T-helper 1 cell treated with Interleukin-12 subunit alpha and Interleukin-12 subunit beta and Interleukin-4 antibody, amounts not matched to agents 30 μg/mL and 1 μg/mL, for 36 hours (primary cell): ENCODE measurements around the gene CLRN2.

Experiments used
- H3K27ac Mint-ChIP-seq: one replicate; pipeline ENCODE4 v1.8.0; 2021; ENCODE audit warnings: mild to moderate bottlenecking, mixed read lengths
- H3K27me3 Mint-ChIP-seq: one replicate; pipeline ENCODE4 v1.8.0; 2021; ENCODE audit warnings: low read depth, mixed read lengths
- H3K36me3 Mint-ChIP-seq: one replicate; pipeline ENCODE4 v1.8.0; 2021; ENCODE audit warnings: low read depth, mixed read lengths
- H3K4me1 Mint-ChIP-seq: one replicate; pipeline ENCODE4 v1.8.0; 2021; ENCODE audit warnings: low read depth, mixed read lengths
- H3K4me3 Mint-ChIP-seq: one replicate; pipeline ENCODE4 v1.8.0; 2021; ENCODE audit warnings: mild to moderate bottlenecking, moderate library complexity, mixed read lengths
- H3K9me3 Mint-ChIP-seq: one replicate; pipeline ENCODE4 v1.8.0; 2021; ENCODE audit warnings: mixed read lengths

Gene CLRN2

GRCh38 chr4:17514865-17515264 is at the start of gene CLRN2:
Gene CLRN2 (plus strand): TSS chr4:17515165. CDS start chr4:17515267, 102 bp downstream.
- Mint-ChIP-seq H3K4me1 (peaks cover 19% of the 10 kb centered on the region), H3K27ac (no peak within 1 kb of the TSS), H3K27me3 (peaks cover 20% of the 10 kb centered on the region), H3K4me3 (no peak within 1 kb of the TSS), H3K36me3 (no peaks in the 10 kb centered on the region), H3K9me3 (no peaks in the 10 kb centered on the region)

GRCh38 chr4:17468619-17469221 is 46.2 kb upstream of the CLRN2 start:
- Mint-ChIP-seq H3K4me1 (peaks cover 2% of the 10 kb centered on the region), H3K27ac (no peak overlapping the region), H3K4me3 (no peak overlapping the region), H3K36me3 (no peaks in the 10 kb centered on the region), H3K27me3 (no peaks in the 10 kb centered on the region), H3K9me3 (no peaks in the 10 kb centered on the region)

DNA sequence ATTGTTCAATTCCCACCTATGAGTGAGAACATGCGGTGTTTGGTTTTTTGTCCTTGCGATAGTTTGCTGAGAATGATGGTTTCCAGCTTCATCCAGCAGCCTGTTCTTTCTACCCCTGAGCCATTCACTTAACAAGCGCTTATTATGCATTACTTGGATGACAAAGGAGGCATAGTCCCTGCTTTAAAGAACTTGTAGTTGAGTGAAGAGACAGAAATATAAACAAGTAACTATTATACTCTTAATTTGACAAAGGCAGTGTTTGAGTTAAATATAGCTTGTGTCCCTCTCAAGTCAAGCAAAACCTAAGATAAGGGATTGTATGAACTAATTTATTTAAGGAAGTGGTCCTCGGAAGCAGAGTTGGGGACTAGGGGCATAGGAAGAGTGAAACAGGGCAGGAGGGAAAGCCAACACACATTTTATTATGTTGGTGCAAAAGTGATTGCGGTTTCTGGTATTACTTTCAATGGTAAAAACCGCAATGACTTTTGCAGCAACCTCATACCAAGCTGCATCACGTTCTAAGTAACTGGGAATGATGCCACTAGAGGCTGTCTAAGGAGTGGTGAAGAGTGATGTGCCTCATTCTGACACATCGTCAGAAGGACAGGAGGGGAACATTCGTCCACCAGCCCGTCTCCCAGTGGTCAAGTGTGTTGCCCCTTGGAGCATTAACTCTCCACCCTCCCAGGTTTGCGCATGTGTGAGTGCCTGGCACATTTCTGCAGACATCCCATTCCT is 44.9 kb upstream of the CLRN2 start:
- Mint-ChIP-seq H3K27me3 (no peaks in the 10 kb centered on the region), H3K4me1 (peaks cover 2% of the 10 kb centered on the region), H3K36me3 (no peaks in the 10 kb centered on the region), H3K27ac (no peak overlapping the region), H3K9me3 (no peaks in the 10 kb centered on the region), H3K4me3 (no peak overlapping the region)

DNA sequence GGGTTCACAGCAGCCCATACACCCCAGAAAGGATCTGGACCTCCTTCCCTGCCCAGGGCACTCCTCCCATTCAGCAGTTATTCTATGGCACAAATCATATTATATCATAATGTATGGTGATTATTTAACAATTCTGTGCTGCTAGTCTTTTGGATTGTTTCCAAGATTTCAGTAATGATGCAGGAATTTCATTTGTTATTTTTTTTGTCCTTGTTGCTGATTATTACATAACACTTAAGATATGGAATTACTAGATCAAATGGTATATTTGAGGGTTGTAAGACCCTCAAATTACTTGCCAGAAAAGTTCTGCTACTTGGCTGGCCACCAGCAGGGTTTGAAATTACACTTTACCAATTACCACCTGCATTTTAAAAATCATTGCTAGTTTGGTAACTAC is 39.5 kb upstream of the CLRN2 start:
- no peak overlapping the region for H3K4me3 Mint-ChIP-seq
- H3K9me3 Mint-ChIP-seq: no peaks in the 10 kb centered on the region
- H3K27ac Mint-ChIP-seq: no peak overlapping the region
- no peaks in the 10 kb centered on the region for H3K27me3 Mint-ChIP-seq
- no peaks in the 10 kb centered on the region for H3K36me3 Mint-ChIP-seq
- H3K4me1 Mint-ChIP-seq: peaks cover 2% of the 10 kb centered on the region

DNA sequence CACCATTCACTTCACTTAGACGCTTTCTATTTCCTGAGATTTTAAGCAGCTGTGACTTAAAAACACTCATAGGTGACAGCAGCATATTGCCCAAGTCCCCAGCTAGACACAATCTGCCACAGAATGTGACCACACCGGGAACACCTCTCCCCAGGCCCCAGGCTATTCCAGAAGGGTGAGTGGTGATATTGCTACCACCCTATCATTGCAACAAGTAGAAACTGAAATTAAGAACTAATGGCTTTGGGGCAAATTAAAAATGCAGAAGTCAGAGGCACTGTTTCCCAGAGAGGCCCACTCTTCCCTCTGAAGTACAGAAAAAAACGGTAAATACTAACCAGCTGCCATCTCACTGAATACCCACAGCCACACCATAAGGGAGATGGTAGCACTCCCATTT is 38.1 kb upstream of the CLRN2 start:
- Mint-ChIP-seq H3K4me3 (no peak overlapping the region), H3K27me3 (no peaks in the 10 kb centered on the region), H3K36me3 (no peaks in the 10 kb centered on the region), H3K27ac (no peak overlapping the region), H3K9me3 (no peaks in the 10 kb centered on the region), H3K4me1 (peaks cover 2% of the 10 kb centered on the region)

DNA sequence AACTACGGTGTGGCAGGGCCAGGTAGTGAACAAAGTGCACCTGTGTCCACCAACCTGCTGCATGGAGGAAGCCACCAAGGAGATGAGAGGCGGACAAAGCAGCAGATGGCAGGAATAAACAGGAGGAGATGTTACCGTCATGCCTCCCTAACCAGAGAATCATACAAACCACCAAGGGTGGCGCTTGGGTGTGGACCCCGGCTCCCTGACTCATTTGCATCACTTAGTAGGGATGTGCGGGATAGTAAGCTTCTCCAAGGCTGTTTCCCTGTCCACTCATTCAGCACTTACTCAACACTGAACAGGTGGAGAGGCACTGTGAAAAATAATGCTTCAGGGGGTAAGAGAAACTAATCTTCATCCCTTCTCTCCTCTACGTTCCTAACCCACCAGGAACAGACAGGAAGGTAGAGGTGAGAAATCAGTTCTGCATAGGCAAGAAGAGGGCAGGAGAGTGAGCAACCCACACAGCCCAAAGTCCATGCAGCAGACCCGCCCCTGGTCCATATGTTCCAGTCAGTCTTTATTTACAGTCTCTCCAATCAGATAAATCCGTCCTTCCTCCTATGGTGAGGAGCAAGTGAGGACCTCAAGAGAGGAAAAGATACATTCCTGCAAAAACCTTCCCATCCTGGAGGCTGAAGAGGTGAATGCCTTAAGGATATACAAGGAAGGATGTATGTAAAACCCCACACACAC is 37.0 kb upstream of the CLRN2 start:
- no peaks in the 10 kb centered on the region for H3K27me3 Mint-ChIP-seq
- no peaks in the 10 kb centered on the region for H3K36me3 Mint-ChIP-seq
- no peaks in the 10 kb centered on the region for H3K9me3 Mint-ChIP-seq
- H3K4me3 Mint-ChIP-seq: no peak overlapping the region
- H3K4me1 Mint-ChIP-seq: no peaks in the 10 kb centered on the region
- H3K27ac Mint-ChIP-seq: no peak overlapping the region

GRCh38 chr4:17480210-17480927 is 34.6 kb upstream of the CLRN2 start:
- Mint-ChIP-seq H3K4me3 (no peak overlapping the region), H3K9me3 (no peaks in the 10 kb centered on the region), H3K36me3 (peaks cover 2% of the 10 kb centered on the region), H3K27me3 (no peaks in the 10 kb centered on the region), H3K27ac (no peak overlapping the region), H3K4me1 (no peaks in the 10 kb centered on the region)

GRCh38 chr4:17480955-17481354 is 34.0 kb upstream of the CLRN2 start:
- Mint-ChIP-seq H3K9me3 (no peaks in the 10 kb centered on the region), H3K4me3 (no peak overlapping the region), H3K4me1 (no peaks in the 10 kb centered on the region), H3K36me3 (peaks cover 2% of the 10 kb centered on the region), H3K27me3 (no peaks in the 10 kb centered on the region), H3K27ac (no peak overlapping the region)

- H3K27me3 Mint-ChIP-seq: no peaks in the 10 kb centered on the region
- peaks cover 5% of the 10 kb centered on the region for H3K36me3 Mint-ChIP-seq
- no peaks in the 10 kb centered on the region for H3K9me3 Mint-ChIP-seq
- no peaks in the 10 kb centered on the region for H3K4me1 Mint-ChIP-seq
- H3K27ac Mint-ChIP-seq: no peak overlapping the region
- H3K4me3 Mint-ChIP-seq: no peak overlapping the region
These were observed 32.2 kb upstream of the CLRN2 start for GRCh38 chr4:17482716-17483115.

GRCh38 chr4:17489123-17489522 is 25.8 kb upstream of the CLRN2 start:
- H3K4me3 Mint-ChIP-seq: no peak overlapping the region
- peaks cover 5% of the 10 kb centered on the region for H3K36me3 Mint-ChIP-seq
- no peaks in the 10 kb centered on the region for H3K27me3 Mint-ChIP-seq
- no peaks in the 10 kb centered on the region for H3K4me1 Mint-ChIP-seq
- no peaks in the 10 kb centered on the region for H3K9me3 Mint-ChIP-seq
- H3K27ac Mint-ChIP-seq: no peak overlapping the region

- H3K4me3 Mint-ChIP-seq: no peak overlapping the region
- H3K27ac Mint-ChIP-seq: no peak overlapping the region
- no peaks in the 10 kb centered on the region for H3K27me3 Mint-ChIP-seq
- peaks cover 5% of the 10 kb centered on the region for H3K36me3 Mint-ChIP-seq
- H3K4me1 Mint-ChIP-seq: peaks cover 2% of the 10 kb centered on the region
- no peaks in the 10 kb centered on the region for H3K9me3 Mint-ChIP-seq
These were observed 25.2 kb upstream of the CLRN2 start for GRCh38 chr4:17489721-17490120.

DNA sequence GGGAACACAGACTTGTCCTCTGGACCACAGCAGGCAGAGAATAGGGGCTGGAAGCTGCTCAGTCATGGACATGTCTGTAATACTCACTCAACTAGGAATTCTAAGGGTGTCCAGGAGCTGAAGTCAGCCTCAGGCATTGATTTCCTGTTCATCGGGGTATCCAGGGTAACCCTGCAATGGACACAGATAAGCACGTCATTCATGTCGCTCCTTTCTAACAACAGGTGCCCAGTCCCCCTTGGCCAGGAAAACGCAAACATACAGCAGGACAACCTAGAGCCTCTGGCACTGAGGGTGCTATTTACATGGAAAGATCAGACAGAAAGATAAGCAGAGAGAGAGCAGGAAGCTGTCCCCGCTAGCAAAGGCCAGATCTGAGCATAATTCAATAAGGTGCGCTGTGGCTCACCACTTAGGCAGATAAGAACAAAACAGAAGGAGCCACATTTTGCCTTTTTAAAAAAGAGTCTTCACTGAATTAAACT is 24.3 kb upstream of the CLRN2 start:
- H3K4me1 Mint-ChIP-seq: peaks cover 2% of the 10 kb centered on the region
- H3K27ac Mint-ChIP-seq: no peak overlapping the region
- H3K36me3 Mint-ChIP-seq: peaks cover 3% of the 10 kb centered on the region
- no peaks in the 10 kb centered on the region for H3K9me3 Mint-ChIP-seq
- H3K27me3 Mint-ChIP-seq: no peaks in the 10 kb centered on the region
- no peak overlapping the region for H3K4me3 Mint-ChIP-seq

DNA sequence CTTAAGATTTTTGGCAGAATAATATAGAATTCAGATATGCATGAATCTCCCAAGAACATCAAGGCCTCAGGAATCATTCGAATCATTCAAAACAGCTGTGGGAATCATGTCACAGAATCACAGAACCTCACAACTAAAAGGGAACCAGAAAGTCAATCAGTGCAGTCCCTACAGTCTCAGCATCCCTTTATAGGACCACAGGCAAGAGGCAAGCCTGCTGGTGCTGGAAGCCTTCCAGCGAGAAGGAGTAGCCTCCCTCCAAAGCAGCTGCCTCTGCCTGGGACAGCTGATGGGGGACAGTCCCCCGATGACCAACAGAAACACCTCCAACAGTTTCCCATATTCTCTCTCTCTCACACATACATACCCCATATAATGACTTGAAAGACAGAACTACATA is 23.8 kb upstream of the CLRN2 start:
- Mint-ChIP-seq H3K4me1 (peaks cover 2% of the 10 kb centered on the region), H3K27ac (no peak overlapping the region), H3K27me3 (no peaks in the 10 kb centered on the region), H3K36me3 (peaks cover 3% of the 10 kb centered on the region), H3K9me3 (no peaks in the 10 kb centered on the region), H3K4me3 (no peak overlapping the region)

DNA sequence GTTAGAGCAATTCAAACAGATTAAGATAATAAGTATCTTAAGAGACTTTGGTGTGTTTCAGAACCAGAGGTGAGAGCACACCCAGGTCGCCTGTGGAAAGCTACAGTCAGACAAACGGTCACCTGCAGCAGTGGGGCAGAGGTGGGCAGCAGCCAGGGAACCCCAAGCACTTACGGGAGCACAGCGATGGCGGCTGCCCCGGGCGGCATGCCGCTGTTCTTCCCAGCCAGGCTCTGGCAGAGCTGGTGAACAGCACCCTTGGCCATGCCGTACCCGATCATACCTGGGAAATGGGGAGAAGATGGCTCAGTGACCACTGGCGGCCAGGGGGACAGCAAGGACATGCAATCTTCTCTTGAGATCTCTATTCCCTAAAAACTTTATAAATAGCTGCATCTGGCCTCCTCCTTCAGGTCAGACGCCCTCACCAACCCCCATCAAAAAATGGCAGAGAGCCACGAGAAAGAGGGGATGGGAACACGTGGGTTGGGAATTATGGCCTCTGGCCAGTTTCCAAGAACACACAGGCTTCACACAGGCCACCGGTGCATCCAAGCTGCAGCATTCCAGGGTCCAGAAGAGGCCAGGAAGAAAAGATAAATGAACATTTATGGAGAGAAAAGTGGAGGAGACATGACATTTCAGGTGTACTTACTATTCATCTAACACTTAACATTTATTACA is 22.8 kb upstream of the CLRN2 start:
- H3K4me3 Mint-ChIP-seq: no peak overlapping the region
- no peaks in the 10 kb centered on the region for H3K9me3 Mint-ChIP-seq
- no peaks in the 10 kb centered on the region for H3K36me3 Mint-ChIP-seq
- H3K4me1 Mint-ChIP-seq: peaks cover 2% of the 10 kb centered on the region
- H3K27ac Mint-ChIP-seq: no peak overlapping the region
- no peaks in the 10 kb centered on the region for H3K27me3 Mint-ChIP-seq
